Ishikawa (cell line): ENCODE data around the gene DICER1.

ENCODE experiments used
- EGR1 ChIP-seq: IDR thresholded peaks from 2 replicates; pipeline ENCODE4 v1.6.1; 2012
- MAX ChIP-seq: IDR thresholded peaks from 2 replicates; pipeline ENCODE4 v1.6.1; 2012
- NFIC ChIP-seq: IDR thresholded peaks from 2 replicates; pipeline ENCODE4 v1.6.1; 2012
- RAD21 ChIP-seq: IDR thresholded peaks from 2 replicates; pipeline ENCODE4 v1.6.1; 2012; ENCODE audit warnings: low read depth
- TF ChIP-seq, protein P1 (sequence below): IDR thresholded peaks from 2 replicates; pipeline ENCODE4 v1.6.1; 2012

DNA sequence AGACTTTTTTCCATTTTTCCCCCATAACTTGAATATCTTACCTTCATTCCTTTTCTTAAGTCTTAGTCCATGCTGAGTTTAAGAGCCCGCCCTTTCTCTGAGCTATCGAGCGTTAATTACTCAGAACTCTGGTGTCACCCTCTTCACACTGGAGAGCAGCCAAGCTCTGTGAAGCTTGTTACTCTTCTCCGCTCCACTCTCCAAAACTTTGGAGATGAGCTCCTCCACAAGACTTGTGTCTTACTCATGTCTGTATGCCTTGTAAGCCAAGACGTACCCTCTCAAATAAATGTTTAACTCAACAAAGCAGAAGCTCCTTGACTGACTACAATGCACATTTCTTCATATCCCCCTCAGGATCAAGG, 54.7 kb downstream of the DICER1 start:
- TF ChIP-seq NFIC, result no peak
- no peak for TF ChIP-seq RAD21
- TF ChIP-seq EGR1, result no peak
- no peak for TF ChIP-seq MAX
- TF ChIP-seq, protein P1, sequence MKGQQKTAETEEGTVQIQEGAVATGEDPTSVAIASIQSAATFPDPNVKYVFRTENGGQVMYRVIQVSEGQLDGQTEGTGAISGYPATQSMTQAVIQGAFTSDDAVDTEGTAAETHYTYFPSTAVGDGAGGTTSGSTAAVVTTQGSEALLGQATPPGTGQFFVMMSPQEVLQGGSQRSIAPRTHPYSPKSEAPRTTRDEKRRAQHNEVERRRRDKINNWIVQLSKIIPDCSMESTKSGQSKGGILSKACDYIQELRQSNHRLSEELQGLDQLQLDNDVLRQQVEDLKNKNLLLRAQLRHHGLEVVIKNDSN, result no peak
